GM12878 (cell line): ENCODE results near the gene BDH1.

ENCODE experiments used
- CEBPB ChIP-seq, 2 experiments: fragments of 150-350 bp in 1 of 2; IDR thresholded peaks; 2 replicates each; pipeline ENCODE4 v1.6.1; 2012 to 2014; ENCODE audit warnings: low read depth in 2 of 2, low read length in 2 of 2, borderline replicate concordance in 1 of 2, inconsistent platforms in 1 of 2
- NR2C1 ChIP-seq: fragments of 450-650 bp; IDR thresholded peaks from 2 replicates; pipeline ENCODE4 v1.6.1; 2017; ENCODE audit warnings: antibody characterized with exemption, mild to moderate bottlenecking, moderate library complexity
- NRF1 ChIP-seq: conservative IDR thresholded peaks from 2 replicates; pipeline ENCODE4 v1.6.1; 2011; ENCODE audit warnings: mild to moderate bottlenecking, low read depth, low read length, improper control_type of control experiment
- SMAD1 ChIP-seq: fragments of 450-650 bp; IDR thresholded peaks from 2 replicates; pipeline ENCODE4 v1.6.1; 2018; ENCODE audit warnings: mild to moderate bottlenecking, low read depth; ENCODE audit not compliant: partially characterized antibody
- TF ChIP-seq, protein P1 (sequence below): IDR thresholded peaks from 2 replicates; pipeline ENCODE4 v1.6.1; 2012; ENCODE audit warnings: low read depth, low read length, improper control_type of control experiment

DNA sequence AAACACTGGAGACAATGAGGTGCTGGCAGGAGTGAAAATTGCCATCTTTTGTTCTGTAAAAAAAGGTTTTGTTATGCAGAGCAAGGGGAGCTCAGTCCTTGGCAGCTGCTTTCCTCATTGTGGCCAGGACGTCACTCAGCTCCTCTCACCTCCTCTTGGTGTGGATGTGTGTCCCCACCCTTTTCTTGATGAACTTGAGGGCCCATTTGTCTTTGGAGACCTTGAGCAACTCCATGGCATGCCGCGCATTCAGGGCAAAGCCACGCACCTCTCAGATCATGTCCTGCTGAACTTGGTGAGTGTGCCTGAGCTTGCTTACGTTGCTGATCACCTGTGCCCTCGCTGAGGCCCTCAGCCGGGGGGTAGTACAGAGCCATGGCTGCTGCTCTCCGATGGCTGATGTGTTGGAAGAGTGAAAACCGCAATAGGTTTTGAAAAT lies 24.5 kb upstream of the BDH1 start:
- TF ChIP-seq, protein P1, sequence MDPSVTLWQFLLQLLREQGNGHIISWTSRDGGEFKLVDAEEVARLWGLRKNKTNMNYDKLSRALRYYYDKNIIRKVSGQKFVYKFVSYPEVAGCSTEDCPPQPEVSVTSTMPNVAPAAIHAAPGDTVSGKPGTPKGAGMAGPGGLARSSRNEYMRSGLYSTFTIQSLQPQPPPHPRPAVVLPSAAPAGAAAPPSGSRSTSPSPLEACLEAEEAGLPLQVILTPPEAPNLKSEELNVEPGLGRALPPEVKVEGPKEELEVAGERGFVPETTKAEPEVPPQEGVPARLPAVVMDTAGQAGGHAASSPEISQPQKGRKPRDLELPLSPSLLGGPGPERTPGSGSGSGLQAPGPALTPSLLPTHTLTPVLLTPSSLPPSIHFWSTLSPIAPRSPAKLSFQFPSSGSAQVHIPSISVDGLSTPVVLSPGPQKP, result no peak
- TF ChIP-seq NR2C1 (no peak), NRF1 (no peak), SMAD1 (no peak), CEBPB (IDR thresholded peaks at IDR 0.05; ENCODE audit: borderline replicate concordance in 1 of 2, low read depth in 2 of 2, low read length in 2 of 2) (no peak)
